Dendritic cell treated with granulocyte-macrophage colony-stimulating factor and Interleukin-4, amounts not matched to agents 40 ng/mL and 50 ng/mL, for 4 days (primary cell): ENCODE measurements around the gene MPO.

Source experiments
- H3K27ac Mint-ChIP-seq: one replicate; pipeline ENCODE4 v1.8.0; 2022; ENCODE audit warnings: mild to moderate bottlenecking, mixed read lengths
- H3K27me3 Mint-ChIP-seq: one replicate; pipeline ENCODE4 v1.8.0; 2022; ENCODE audit warnings: mild to moderate bottlenecking, mixed read lengths
- H3K36me3 Mint-ChIP-seq: one replicate; pipeline ENCODE4 v1.8.0; 2022; ENCODE audit warnings: low read depth, mixed read lengths
- H3K4me1 Mint-ChIP-seq: one replicate; pipeline ENCODE4 v1.8.0; 2022; ENCODE audit warnings: low read depth, mixed read lengths
- H3K4me3 Mint-ChIP-seq: one replicate; pipeline ENCODE4 v1.8.0; 2022; ENCODE audit warnings: mild to moderate bottlenecking, moderate library complexity, mixed read lengths
- H3K9me3 Mint-ChIP-seq: one replicate; pipeline ENCODE4 v1.8.0; 2022; ENCODE audit warnings: mixed read lengths
- intact Hi-C: fragments of 100-400 bp; cut with micrococcal nuclease; formaldehyde crosslinking; loops from one replicate; pipeline ENCODE4 v1.15.0; 2022

MPO gene

GRCh38 chr17:58273453-58274104 is 7.2 kb downstream of the MPO start:
- Mint-ChIP-seq H3K4me1 (peaks cover 86% of the 10 kb centered on the region), H3K36me3 (no peaks in the 10 kb centered on the region), H3K27ac (peak overlapping the region; percentile 72), H3K27me3 (peaks cover 7% of the 10 kb centered on the region), H3K4me3 (peak overlapping the region; percentile 13), H3K9me3 (no peaks in the 10 kb centered on the region)
- intact Hi-C loops: no loop called here

GRCh38 chr17:58272367-58273280 is 8.1 kb downstream of the MPO start:
- H3K27me3 Mint-ChIP-seq: no peaks in the 10 kb centered on the region
- no peaks in the 10 kb centered on the region for H3K9me3 Mint-ChIP-seq
- H3K4me3 Mint-ChIP-seq: peak overlapping the region; percentile 13
- intact Hi-C loops: no loop called here
- peaks cover 86% of the 10 kb centered on the region for H3K4me1 Mint-ChIP-seq
- no peaks in the 10 kb centered on the region for H3K36me3 Mint-ChIP-seq
- peak overlapping the region; percentile 72 for H3K27ac Mint-ChIP-seq

- Mint-ChIP-seq H3K36me3 (no peaks in the 10 kb centered on the region), H3K4me3 (no peak overlapping the region), H3K4me1 (peaks cover 88% of the 10 kb centered on the region), H3K9me3 (no peaks in the 10 kb centered on the region), H3K27me3 (peaks cover 2% of the 10 kb centered on the region), H3K27ac (peak overlapping the region; percentile 33)
- intact Hi-C loops: no loop called here
Measured at GRCh38 chr17:58271216-58271931, 9.4 kb downstream of the MPO start.

- peak overlapping the region; percentile 16 for H3K27ac Mint-ChIP-seq
- peaks cover 6% of the 10 kb centered on the region for H3K27me3 Mint-ChIP-seq
- no peaks in the 10 kb centered on the region for H3K9me3 Mint-ChIP-seq
- H3K4me3 Mint-ChIP-seq: no peak overlapping the region
- intact Hi-C loops: no loop called here
- H3K36me3 Mint-ChIP-seq: no peaks in the 10 kb centered on the region
- peaks cover 81% of the 10 kb centered on the region for H3K4me1 Mint-ChIP-seq
Measured at GRCh38 chr17:58270476-58271215, 10.1 kb downstream of the MPO start.

- Mint-ChIP-seq H3K9me3 (no peaks in the 10 kb centered on the region), H3K27ac (peak overlapping the region; percentile 43), H3K4me1 (peaks cover 74% of the 10 kb centered on the region), H3K36me3 (no peaks in the 10 kb centered on the region), H3K27me3 (peaks cover 12% of the 10 kb centered on the region), H3K4me3 (no peak overlapping the region)
- intact Hi-C loops: loop anchor here (5.0 kb wide), 1 partner anchor 37 kb away; no protein-coding TSS in a partner anchor
Measured at GRCh38 chr17:58269557-58270291, 11.0 kb downstream of the MPO start.

- Mint-ChIP-seq H3K4me1 (peaks cover 70% of the 10 kb centered on the region), H3K9me3 (no peaks in the 10 kb centered on the region), H3K36me3 (no peaks in the 10 kb centered on the region), H3K4me3 (no peak overlapping the region), H3K27me3 (peaks cover 15% of the 10 kb centered on the region), H3K27ac (peak overlapping the region; percentile 43)
- intact Hi-C loops: loop anchor here (5.0 kb wide), 1 partner anchor 37 kb away; no protein-coding TSS in a partner anchor
Measured at GRCh38 chr17:58268774-58269556, 11.8 kb downstream of the MPO start.

- Mint-ChIP-seq H3K4me3 (no peak overlapping the region), H3K27me3 (peaks cover 21% of the 10 kb centered on the region), H3K27ac (peak overlapping the region; percentile 14), H3K9me3 (no peaks in the 10 kb centered on the region), H3K4me1 (peaks cover 68% of the 10 kb centered on the region), H3K36me3 (no peaks in the 10 kb centered on the region)
- intact Hi-C loops: loop anchor here (5.0 kb wide), 1 partner anchor 36 kb away; no protein-coding TSS in a partner anchor
Measured at GRCh38 chr17:58268326-58268725, 12.4 kb downstream of the MPO start.

- no peaks in the 10 kb centered on the region for H3K9me3 Mint-ChIP-seq
- H3K27ac Mint-ChIP-seq: peak overlapping the region; percentile 14
- H3K27me3 Mint-ChIP-seq: peaks cover 28% of the 10 kb centered on the region
- intact Hi-C loops: loop anchor here (5.0 kb wide), 1 partner anchor 35 kb away; no protein-coding TSS in a partner anchor
- H3K4me1 Mint-ChIP-seq: peaks cover 61% of the 10 kb centered on the region
- H3K4me3 Mint-ChIP-seq: no peak overlapping the region
- no peaks in the 10 kb centered on the region for H3K36me3 Mint-ChIP-seq
Measured at GRCh38 chr17:58267347-58268324, 13.1 kb downstream of the MPO start.

- Mint-ChIP-seq H3K4me3 (no peak overlapping the region), H3K27ac (no peak overlapping the region), H3K27me3 (peaks cover 39% of the 10 kb centered on the region), H3K4me1 (peaks cover 47% of the 10 kb centered on the region), H3K36me3 (no peaks in the 10 kb centered on the region), H3K9me3 (no peaks in the 10 kb centered on the region)
- intact Hi-C loops: loop anchor here (5.0 kb wide), 1 partner anchor 34 kb away; no protein-coding TSS in a partner anchor
Measured at GRCh38 chr17:58265902-58266875, 14.5 kb downstream of the MPO start.

- Mint-ChIP-seq H3K36me3 (no peaks in the 10 kb centered on the region), H3K27me3 (peaks cover 49% of the 10 kb centered on the region), H3K4me3 (no peak overlapping the region), H3K9me3 (no peaks in the 10 kb centered on the region), H3K4me1 (peaks cover 38% of the 10 kb centered on the region), H3K27ac (no peak overlapping the region)
- intact Hi-C loops: loop anchor here (5.0 kb wide), 1 partner anchor 33 kb away; no protein-coding TSS in a partner anchor
Measured at GRCh38 chr17:58265271-58265670, 15.5 kb downstream of the MPO start.
